ENCODE results near the gene NAT14.
"Not testable (repeated sequence)": the region's sequence is repeated elsewhere in the genome, so short reads cannot be mapped to it uniquely, and the experiment has no call there.

The NAT14 gene

GRCh38 chr19:55530996-55531395 is 46.0 kb downstream of the NAT14 start:
- H3K27ac ChIP-seq, result no peak overlapping the region
- no peak for TF ChIP-seq CTCF (conservative IDR thresholded peaks at IDR 0.05)

DNA sequence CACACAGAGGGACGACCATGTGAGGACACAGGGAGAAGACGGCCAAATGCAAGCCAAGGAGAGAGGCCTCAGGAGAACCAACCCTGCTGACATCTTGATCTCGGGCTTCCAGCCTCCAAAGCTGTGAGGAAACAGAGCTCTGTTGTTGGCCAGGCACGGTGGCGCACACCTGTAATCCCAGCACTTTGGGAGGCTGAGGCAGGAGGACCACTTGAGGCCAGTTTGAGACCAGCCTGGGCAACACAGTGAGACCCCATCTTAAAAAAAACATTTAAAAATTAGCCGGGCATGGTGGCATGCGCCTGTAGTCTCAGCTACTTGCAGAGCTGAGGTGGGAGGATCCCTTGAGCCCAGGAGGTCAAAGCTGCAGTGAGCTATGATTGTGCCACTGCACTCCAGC is 49.3 kb downstream of the NAT14 start:
- not testable (repeated sequence) for H3K27ac ChIP-seq

DNA sequence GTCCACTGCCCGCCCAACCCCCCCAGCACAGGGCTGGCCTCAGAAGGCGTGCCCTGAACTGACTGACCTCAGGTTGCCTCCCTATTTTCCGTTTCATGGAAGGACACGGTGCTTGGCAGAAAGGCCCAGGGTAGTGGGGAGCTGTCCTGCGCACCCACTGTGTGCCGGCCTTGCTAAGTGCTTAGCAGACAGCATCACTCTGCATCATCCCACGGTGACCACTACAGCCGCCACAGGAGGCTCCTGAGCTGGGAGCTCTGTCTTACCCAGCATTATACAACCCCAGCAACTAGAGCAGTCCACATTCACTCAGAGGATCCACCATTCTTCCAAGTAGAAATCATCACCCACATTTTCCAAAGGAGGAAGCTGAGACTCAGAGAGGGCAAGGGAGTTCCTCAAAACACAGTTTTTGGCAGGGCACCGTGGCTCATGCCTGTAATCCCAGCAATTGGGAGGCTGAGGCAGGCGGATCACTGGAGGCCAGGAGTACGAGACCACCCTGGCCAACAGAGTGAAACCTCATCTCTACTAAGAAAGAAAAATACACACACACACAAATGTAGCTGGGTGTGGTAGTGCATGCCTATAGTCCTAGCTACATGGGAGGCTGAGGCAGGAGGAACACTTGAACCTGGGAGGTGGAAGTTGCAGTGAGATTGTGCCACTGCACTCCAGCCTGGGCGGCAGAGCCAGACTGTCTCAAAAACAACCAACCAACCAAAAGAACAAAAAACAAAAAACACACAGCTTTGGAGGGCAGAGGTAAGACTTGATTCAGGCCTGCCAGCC is 50.4 kb downstream of the NAT14 start:
- no peak for TF ChIP-seq CTCF (conservative IDR thresholded peaks at IDR 0.05)
- no peak overlapping the region for H3K27ac ChIP-seq

DNA sequence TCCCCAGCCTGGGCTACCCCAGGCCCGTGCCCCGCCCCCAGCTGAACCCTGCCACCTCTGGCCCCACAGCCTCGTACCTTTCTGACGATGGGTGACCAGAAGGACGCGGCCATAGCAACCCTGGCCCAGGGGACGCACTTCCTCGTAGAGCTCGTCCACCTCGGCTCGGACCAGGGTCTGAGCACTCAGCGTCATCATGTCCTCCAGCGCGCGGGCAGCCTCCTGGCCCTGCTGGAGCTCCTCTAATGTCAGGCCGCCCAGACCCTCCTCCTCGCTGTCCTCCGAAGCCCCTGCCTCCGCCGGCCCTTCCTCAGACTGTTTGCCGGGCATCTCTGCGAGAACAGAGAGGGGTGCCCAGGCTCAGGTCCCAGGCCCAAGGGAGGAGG is 51.0 kb downstream of the NAT14 start:
- TF ChIP-seq CTCF (conservative IDR thresholded peaks at IDR 0.05), result no peak
- no peak overlapping the region for H3K27ac ChIP-seq

DNA sequence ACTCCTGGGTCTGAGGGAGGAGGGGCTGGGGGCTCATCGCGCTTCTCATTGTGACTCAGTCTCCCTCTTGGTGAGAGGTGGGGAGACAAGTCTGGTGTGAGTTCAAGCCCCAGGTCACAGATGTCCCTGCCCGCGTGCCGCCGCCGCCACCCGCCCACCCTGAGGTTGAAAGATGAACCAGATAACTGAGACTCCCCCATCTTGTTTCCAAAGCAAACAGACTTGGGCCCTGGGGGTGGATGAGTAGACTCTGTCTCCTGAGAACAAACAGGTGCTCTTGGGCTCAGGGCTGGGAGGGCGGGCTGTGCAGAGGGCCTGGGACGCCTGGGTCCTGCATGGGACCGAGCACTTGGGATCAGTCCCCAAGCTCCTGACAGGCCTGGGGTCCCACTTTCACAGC is 51.4 kb downstream of the NAT14 start:
- no peak for TF ChIP-seq CTCF (conservative IDR thresholded peaks at IDR 0.05)

More for the DNA sequence above, 51.4 kb downstream of the NAT14 start:
- no peak overlapping the region for H3K27ac ChIP-seq

Data from VCaP (cell line).